Thyroid gland (tissue), 4 donors: ENCODE results near the gene NHERF2. TPM values are rescaled to one million over a fixed set of nuclear protein-coding genes. Genes with fewer than 3 reads are reported as not detected.

Experiments
- DNase-seq, 2 donors: peaks; one replicate each; pipeline ENCODE4 v3.0.0-alpha.2; 2019
- H3K27ac ChIP-seq, 3 donors: fragments of 200-600 bp; sonication (generic); 1 replicate in 2 of 3; 2 replicates in 1 of 3; pipeline ENCODE4 v1.5.1; 2016 to 2019; ENCODE audit warnings: mild to moderate bottlenecking in 1 of 3, moderate library complexity in 1 of 3
- H3K27me3 ChIP-seq: fragments of 200-600 bp; sonication (generic); one replicate; pipeline ENCODE4 v1.5.1; 2019
- H3K36me3 ChIP-seq, 2 donors: fragments of 200-600 bp; sonication (generic); one replicate each; pipeline ENCODE4 v1.5.1; 2016 to 2019
- H3K4me1 ChIP-seq, 2 donors: fragments of 200-600 bp; sonication (generic); one replicate each; pipeline ENCODE4 v1.5.1; 2017 to 2019
- H3K4me3 ChIP-seq, 3 donors: fragments of 200-600 bp; sonication (generic); replicated peaks in 1 of 3; 1 replicate in 2 of 3; 2 replicates in 1 of 3; pipeline ENCODE4 v1.5.1; 2016; ENCODE audit warnings: mild to moderate bottlenecking in 1 of 3
- H3K9me3 ChIP-seq: fragments of 200-600 bp; sonication (generic); one replicate; pipeline ENCODE4 v1.5.1; 2017
- CTCF ChIP-seq, 6 experiments: fragments of 200-600 bp in 3 of 6; fragments of 450-650 bp in 3 of 6; sonication (generic) in 3 of 6; IDR thresholded peaks; one replicate each; pipeline ENCODE4 v1.5.1; 2016 to 2019; ENCODE audit warnings: antibody characterized with exemption in 6 of 6, mild to moderate bottlenecking in 2 of 6, inconsistent platforms in 1 of 6, moderate library complexity in 1 of 6
- POLR2A ChIP-seq, 2 donors: fragments of 450-650 bp; IDR thresholded peaks; one replicate each; pipeline ENCODE4 v1.6.1; 2017; ENCODE audit warnings: antibody characterized with exemption in 2 of 2, mild to moderate bottlenecking in 2 of 2, moderate library complexity in 1 of 2
- WGBS, 2 donors: methylation state at CpG; one replicate each; pipeline ENCODE4 v1.1.5; 2017; 5-methylcytosine and 5-hydroxymethylcytosine counted together
- intact Hi-C: fragments of 100-400 bp; cut with DNase I; formaldehyde crosslinking; loops from one replicate; pipeline ENCODE4 v1.15.1; 2023
- total RNA-seq, 4 donors: library from RNA; depleted of rRNA; stranded (reverse); fragments of >200 nt; gene quantifications; one replicate each; pipeline ENCODE4 v1.2.3, GENCODE V29; 2016

NHERF2 gene
- total RNA-seq, 4 donors from 2014 or later: 73.8 to 146 (median 81.6) TPM

DNA sequence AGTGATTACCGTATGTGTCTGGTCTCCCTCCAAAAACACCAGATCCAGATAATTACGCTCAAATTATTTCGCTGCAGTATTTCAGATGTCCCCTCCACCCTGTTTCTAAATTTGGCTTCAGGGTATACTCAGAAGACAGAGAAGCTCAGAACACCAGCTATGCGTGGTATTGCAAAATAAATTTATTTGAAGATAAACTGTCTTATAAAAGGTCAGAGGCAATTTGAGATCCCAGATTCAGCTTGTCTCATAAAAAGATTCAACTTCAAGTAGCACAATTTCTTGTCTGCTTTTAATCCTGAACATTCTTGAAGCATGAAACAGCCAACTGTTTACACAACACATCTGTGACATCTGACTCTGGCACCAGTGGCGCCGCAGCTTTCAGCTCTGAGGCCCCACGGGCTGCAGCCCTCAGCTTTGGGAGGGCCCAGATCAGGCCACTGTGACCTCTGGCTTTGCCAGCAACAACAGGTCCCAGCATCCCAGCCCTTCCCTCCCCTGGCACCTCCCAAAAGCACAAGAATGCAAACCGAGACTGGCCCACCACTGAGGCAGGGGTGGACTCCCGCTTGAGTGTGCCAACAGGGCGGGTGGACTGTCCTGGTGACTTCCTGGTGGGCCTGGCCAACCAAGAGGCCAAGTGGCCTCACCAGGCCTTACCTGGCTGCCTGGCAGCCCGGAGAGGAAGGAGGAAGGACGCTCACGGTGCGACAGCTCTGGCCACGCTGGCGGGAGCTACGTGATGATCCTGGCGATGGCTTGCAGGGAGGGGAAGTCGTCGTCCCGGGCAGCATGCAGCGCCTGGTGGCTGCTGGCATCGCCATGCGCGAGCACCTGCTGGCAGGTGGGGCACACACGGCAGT, 29.0 kb upstream of the NHERF2 start:
- Histone ChIP-seq H3K9me3 (no peaks in the 10 kb centered on the region), H3K4me3 (no peak overlapping the region), H3K27me3 (no peaks in the 10 kb centered on the region), H3K4me1 (peaks cover 9% of the 10 kb centered on the region in 2 donors), H3K27ac (no peak overlapping the region), H3K36me3 (peaks cover 46 to 49% of the 10 kb centered on the region in 2 donors)
- 86 to 94% methylated on average over 7 to 25 of the region's 26 CpGs for WGBS, 2 donors
- intact Hi-C loops: no loop called here
- no peak for TF ChIP-seq POLR2A (IDR thresholded peaks at IDR 0.05)
- TF ChIP-seq CTCF (IDR thresholded peaks at IDR 0.05): no peak
- DNase-seq: no peak

DNA sequence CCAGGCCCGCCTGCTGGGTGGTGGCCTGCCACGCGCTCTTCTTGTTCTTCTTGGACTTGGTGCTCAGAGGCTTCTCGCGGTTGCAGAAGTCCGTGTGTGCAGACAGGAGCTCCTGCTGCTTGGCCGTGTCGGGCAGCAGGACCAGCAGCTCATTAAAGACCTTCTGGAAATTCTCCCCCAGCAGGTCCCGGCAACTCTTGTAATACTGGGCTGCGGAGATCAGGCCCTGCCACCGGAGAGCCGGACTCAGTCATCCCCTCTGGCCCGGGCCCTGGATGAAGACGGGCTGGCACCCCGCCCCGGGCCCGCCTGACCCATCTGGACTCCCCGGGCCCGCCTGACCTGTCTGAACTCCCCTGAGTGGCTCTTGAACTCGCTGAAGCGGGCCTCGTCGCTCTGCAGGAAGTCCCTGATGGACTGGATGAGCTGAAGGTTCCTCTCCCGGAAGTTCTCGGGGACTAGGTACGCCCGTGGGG, 28.3 kb upstream of the NHERF2 start:
- WGBS, 2 donors: 86 to 91% methylated on average over 13 to 17 of the region's 27 CpGs
- Histone ChIP-seq H3K36me3 (peaks cover 51 to 54% of the 10 kb centered on the region in 2 donors), H3K27me3 (no peaks in the 10 kb centered on the region), H3K4me3 (no peak overlapping the region), H3K4me1 (peaks cover 6 to 9% of the 10 kb centered on the region in 2 donors), H3K27ac (no peak overlapping the region), H3K9me3 (no peaks in the 10 kb centered on the region)
- intact Hi-C loops: no loop called here
- no peak for DNase-seq
- TF ChIP-seq POLR2A (IDR thresholded peaks at IDR 0.05): no peak
- TF ChIP-seq CTCF (IDR thresholded peaks at IDR 0.05): no peak

DNA sequence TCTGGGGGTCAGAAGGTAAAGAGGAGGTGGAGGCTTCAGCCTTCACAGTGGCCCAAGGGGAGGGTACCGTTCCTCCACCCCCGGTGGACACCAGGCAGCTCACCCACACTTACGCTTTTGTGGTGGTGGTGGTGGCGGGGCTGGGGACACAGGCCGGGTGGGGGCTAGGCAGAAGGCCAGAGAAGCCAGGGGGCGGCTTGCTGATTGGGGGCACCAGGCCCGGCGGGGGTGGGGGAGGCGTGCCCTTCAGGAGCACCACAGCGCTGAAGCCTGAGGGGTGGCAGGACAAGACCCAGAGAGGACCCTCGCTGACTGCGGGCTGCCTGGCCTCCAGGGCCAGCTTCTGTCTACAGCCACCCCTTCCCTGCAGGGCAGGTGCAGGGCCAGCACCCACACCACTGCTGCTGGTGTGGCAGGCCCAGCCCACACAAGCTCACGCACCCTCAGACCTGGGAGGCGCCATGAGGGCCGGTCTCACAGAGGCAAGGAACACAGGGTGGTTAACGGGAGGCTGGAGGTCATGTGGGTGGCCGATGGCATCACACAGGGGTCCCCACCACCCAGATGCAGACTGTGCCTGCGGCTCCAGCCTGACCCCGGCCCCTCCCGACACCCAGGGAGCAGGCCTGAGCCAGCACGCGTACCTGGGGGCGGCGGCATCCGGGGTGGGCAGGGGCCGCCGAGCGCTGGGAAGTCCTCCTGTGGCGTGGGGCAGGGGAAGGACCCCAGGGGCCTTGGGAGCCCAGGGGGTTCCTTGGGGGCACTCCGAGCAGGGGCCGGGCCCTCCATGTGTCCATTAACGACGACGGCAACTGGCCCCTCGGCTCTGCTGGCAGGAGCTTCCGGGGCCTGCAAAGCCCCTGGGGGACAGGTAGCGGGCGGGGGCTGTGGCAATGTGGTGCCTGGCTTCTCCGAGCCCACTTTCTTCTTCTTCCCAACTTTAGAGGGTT, 27.6 kb upstream of the NHERF2 start:
- Histone ChIP-seq H3K4me1 (peaks cover 6 to 9% of the 10 kb centered on the region in 2 donors), H3K4me3 (no peak overlapping the region), H3K27me3 (no peaks in the 10 kb centered on the region), H3K27ac (no peak overlapping the region), H3K36me3 (peaks cover 51 to 54% of the 10 kb centered on the region in 2 donors), H3K9me3 (no peaks in the 10 kb centered on the region)
- no peak for TF ChIP-seq CTCF (IDR thresholded peaks at IDR 0.05)
- DNase-seq: no peak
- intact Hi-C loops: no loop called here
- WGBS, 2 donors: 90 to 98% methylated on average over 8 to 15 of the region's 39 CpGs

DNA sequence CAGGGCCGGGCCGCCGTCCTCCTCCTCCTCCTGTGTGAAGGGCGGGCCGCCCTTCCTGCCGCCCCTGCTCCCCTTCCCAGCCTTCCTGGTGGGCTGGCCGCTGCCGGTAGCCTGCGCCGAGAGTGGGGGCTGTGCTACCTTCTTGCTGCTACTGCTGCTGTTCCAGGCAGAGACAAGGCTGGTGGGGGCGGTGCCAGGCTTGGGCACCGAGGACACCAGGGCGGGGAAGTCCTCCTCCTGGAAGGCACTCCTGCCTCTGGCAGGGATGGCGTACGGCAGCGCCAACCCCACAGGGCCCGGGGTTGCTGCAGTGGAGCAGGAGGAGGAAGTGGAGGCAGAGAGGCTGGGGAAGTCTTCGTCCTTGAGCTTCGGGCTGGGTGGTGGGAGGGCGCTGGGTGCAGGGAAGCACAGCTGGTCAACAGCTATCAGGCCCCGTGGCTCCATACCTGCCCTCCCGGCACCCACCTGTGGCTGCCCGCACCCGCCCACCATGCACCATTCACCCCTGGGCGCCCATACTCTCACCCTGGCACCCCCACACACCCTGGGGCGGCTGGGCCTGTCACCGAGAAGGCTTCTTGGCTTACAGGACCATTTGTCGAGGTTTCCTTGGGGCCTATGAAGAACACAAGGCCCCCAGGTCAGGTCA, 26.7 kb upstream of the NHERF2 start:
- DNase-seq: no peak
- WGBS, 2 donors: 90 to 93% methylated on average over 20 to 25 of the region's 28 CpGs

More for the DNA sequence above, 26.7 kb upstream of the NHERF2 start:
- Histone ChIP-seq H3K27me3 (no peaks in the 10 kb centered on the region), H3K9me3 (no peaks in the 10 kb centered on the region), H3K4me3 (no peak overlapping the region), H3K4me1 (peaks cover 7 to 15% of the 10 kb centered on the region in 2 donors), H3K36me3 (peaks cover 51 to 54% of the 10 kb centered on the region in 2 donors), H3K27ac (no peak overlapping the region)
- TF ChIP-seq POLR2A (IDR thresholded peaks at IDR 0.05) (no peak), CTCF (IDR thresholded peaks at IDR 0.05) (no peak)
- intact Hi-C loops: no loop called here
